ENCODE measurements around the gene BCCIP.

DNA sequence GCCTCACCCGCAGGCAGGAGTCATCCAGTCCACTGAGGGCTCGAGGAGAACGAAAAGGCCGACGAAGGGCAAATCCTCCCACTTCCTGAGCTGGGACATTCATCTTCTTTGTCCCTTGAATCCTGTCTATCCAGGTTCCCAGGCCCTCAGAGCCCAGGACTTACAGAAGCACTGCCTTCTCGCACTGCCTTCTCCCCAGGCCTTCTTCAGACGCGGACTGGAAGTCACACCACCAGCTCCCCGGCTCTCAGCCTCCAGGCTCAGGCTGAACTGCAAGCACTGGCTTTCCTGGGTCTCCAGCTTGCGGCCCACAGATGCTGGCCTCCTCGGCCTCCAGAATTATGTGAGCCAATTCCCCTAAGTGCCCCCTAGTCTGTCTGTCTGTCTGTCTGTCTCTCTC is 41.3 kb upstream of the BCCIP start:
- TF ChIP-seq, protein P1, sequence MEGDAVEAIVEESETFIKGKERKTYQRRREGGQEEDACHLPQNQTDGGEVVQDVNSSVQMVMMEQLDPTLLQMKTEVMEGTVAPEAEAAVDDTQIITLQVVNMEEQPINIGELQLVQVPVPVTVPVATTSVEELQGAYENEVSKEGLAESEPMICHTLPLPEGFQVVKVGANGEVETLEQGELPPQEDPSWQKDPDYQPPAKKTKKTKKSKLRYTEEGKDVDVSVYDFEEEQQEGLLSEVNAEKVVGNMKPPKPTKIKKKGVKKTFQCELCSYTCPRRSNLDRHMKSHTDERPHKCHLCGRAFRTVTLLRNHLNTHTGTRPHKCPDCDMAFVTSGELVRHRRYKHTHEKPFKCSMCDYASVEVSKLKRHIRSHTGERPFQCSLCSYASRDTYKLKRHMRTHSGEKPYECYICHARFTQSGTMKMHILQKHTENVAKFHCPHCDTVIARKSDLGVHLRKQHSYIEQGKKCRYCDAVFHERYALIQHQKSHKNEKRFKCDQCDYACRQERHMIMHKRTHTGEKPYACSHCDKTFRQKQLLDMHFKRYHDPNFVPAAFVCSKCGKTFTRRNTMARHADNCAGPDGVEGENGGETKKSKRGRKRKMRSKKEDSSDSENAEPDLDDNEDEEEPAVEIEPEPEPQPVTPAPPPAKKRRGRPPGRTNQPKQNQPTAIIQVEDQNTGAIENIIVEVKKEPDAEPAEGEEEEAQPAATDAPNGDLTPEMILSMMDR (IDR thresholded peaks at IDR 0.05 in 2 of 3, conservative IDR thresholded peaks at IDR 0.05 in 1 of 3; ENCODE audit: borderline replicate concordance in 1 of 3, insufficient read depth in 1 of 3, low read depth in 2 of 3, low read length in 2 of 3) = no peak
- TF ChIP-seq JUND (IDR thresholded peaks at IDR 0.05) = no peak
- TF ChIP-seq ZNF274 (IDR thresholded peaks at IDR 0.05; ENCODE audit: low read depth, low read length) = no peak
- TF ChIP-seq MAX (IDR thresholded peaks at IDR 0.05) = no peak
- no peak for TF ChIP-seq EZH2 (IDR thresholded peaks at IDR 0.05)
- TF ChIP-seq POLR2A (IDR thresholded peaks at IDR 0.05; ENCODE audit: borderline replicate concordance, extremely low read depth, insufficient read depth, insufficient read length) = no peak
- no peak for TF ChIP-seq POLR2AphosphoS5 (IDR thresholded peaks at IDR 0.05; ENCODE audit: low read depth, low read length)
- TF ChIP-seq EZH2phosphoT487 (IDR thresholded peaks at IDR 0.05; ENCODE audit: borderline replicate concordance) = no peak

All from HCT116 (cell line).